ENCODE measurements around the gene ALG12. TPM values are rescaled to one million over a fixed set of nuclear protein-coding genes. Genes with fewer than 3 reads are reported as not detected.

The ALG12 gene
- total and polyA plus RNA-seq, 9 donors, result 3.5 to 19.2 (median 13.7) TPM

- intact Hi-C loops (cut with DNase I), result no loop called here
- no peaks in the 10 kb centered on the region for H3K36me3 ChIP-seq
- H3K27ac ChIP-seq, result no peak overlapping the region
- H3K4me1 ChIP-seq (ENCODE audit: insufficient read depth), result no peaks in the 10 kb centered on the region
- no peak for TF ChIP-seq EP300 (IDR thresholded peaks at IDR 0.05)
- TF ChIP-seq CTCF (IDR thresholded peaks at IDR 0.05), result no peak
- no peak for TF ChIP-seq POLR2A (IDR thresholded peaks at IDR 0.05)
- H3K9me3 ChIP-seq, result peaks cover 0 to 3% of the 10 kb centered on the region in 2 donors
- DNase-seq, result no peak
- H3K4me3 ChIP-seq, result no peak overlapping the region
- H3K27me3 ChIP-seq, result no peaks in the 10 kb centered on the region
- 93 to 94% (median 94%) methylated on average over 31 of the region's 31 CpGs for WGBS, 3 donors
Observed at GRCh38 chr22:49884503-49885260, 33.6 kb downstream of the ALG12 start.

GRCh38 chr22:49884075-49884474 is 34.2 kb downstream of the ALG12 start:
- Histone ChIP-seq H3K9me3 (no peaks in the 10 kb centered on the region), H3K4me1 (ENCODE audit: insufficient read depth) (no peaks in the 10 kb centered on the region), H3K27me3 (no peaks in the 10 kb centered on the region), H3K4me3 (no peak overlapping the region), H3K36me3 (no peaks in the 10 kb centered on the region), H3K27ac (no peak overlapping the region)
- WGBS, 3 donors, result 96 to 98% (median 97%) methylated on average over 20 of the region's 20 CpGs
- no peak for DNase-seq
- no peak for TF ChIP-seq EP300 (IDR thresholded peaks at IDR 0.05)
- TF ChIP-seq POLR2A (IDR thresholded peaks at IDR 0.05), result no peak
- no peak for TF ChIP-seq CTCF (IDR thresholded peaks at IDR 0.05)
- intact Hi-C loops (cut with DNase I), result no loop called here

- Histone ChIP-seq H3K36me3 (no peaks in the 10 kb centered on the region), H3K4me1 (ENCODE audit: insufficient read depth) (no peaks in the 10 kb centered on the region), H3K4me3 (no peak overlapping the region), H3K27ac (no peak overlapping the region), H3K27me3 (no peaks in the 10 kb centered on the region), H3K9me3 (no peaks in the 10 kb centered on the region)
- 95 to 96% (median 95%) methylated on average over 4 of the region's 4 CpGs for WGBS, 3 donors
- no peak for DNase-seq
- no peak for TF ChIP-seq POLR2A (IDR thresholded peaks at IDR 0.05)
- no peak for TF ChIP-seq CTCF (IDR thresholded peaks at IDR 0.05)
- no peak for TF ChIP-seq EP300 (IDR thresholded peaks at IDR 0.05)
- intact Hi-C loops (cut with DNase I), result no loop called here
Observed at GRCh38 chr22:49883294-49883640, 35.0 kb downstream of the ALG12 start.

GRCh38 chr22:49882519-49883293 is 35.5 kb downstream of the ALG12 start:
- Histone ChIP-seq H3K4me3 (no peak overlapping the region), H3K27me3 (no peaks in the 10 kb centered on the region), H3K4me1 (ENCODE audit: insufficient read depth) (no peaks in the 10 kb centered on the region), H3K27ac (no peak overlapping the region), H3K36me3 (no peaks in the 10 kb centered on the region), H3K9me3 (no peaks in the 10 kb centered on the region)
- TF ChIP-seq CTCF (IDR thresholded peaks at IDR 0.05) (no peak), EP300 (IDR thresholded peaks at IDR 0.05) (no peak), POLR2A (IDR thresholded peaks at IDR 0.05) (no peak)
- intact Hi-C loops (cut with DNase I), result no loop called here
- DNase-seq, result no peak
- WGBS, 3 donors, result 89 to 91% (median 91%) methylated on average over 21 of the region's 21 CpGs

All from ovary (tissue), 9 donors.